ENCODE results near the gene ALDOB.

Gene ALDOB

GRCh38 chr9:101457003-101457402, 21.4 kb upstream of the ALDOB start:
- no peak for DNase-seq (ENCODE audit: extremely low read depth, insufficient read length)
- H3K36me3 ChIP-seq (ENCODE audit: control insufficient read depth, insufficient read depth, low read length): no peaks in the 10 kb centered on the region
- peak; percentile 18 for TF ChIP-seq CTCF (IDR thresholded peaks at IDR 0.05; ENCODE audit: insufficient read depth, low read length, poor library complexity, severe bottlenecking)
- H3K4me3 ChIP-seq (replicated peaks; ENCODE audit: low read depth, low read length): no peak overlapping the region
- no peaks in the 10 kb centered on the region for H3K27me3 ChIP-seq (replicated peaks; ENCODE audit: control insufficient read depth, insufficient read depth, low read length)

DNA sequence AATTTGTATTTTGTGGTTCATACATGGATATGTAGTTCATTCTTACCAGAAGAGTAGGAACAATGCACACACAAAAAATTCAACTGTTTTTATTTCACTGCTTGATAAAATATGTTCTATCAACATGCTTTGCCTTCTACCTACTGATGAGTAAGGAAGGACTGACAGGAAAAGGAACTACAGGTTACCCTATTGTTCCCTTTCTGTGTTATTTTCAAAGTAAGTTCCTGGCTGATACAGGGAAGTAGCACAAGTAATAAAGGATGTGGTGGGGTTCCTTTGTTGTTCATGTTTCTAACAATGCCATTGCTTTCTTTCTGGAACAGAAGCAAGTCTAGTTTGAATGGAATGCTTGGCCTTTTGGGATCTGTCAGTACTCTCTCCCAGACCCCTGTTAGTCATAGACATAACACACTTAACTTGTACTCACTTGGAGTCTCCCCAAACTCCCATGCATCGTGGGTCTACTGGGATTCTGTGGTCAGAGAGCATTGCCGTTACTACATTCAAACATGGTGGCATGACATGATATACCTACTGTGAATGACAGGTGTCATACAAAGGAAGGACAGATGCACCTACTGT, 20.2 kb upstream of the ALDOB start:
- no peak for DNase-seq (ENCODE audit: extremely low read depth, insufficient read length)
- Histone ChIP-seq H3K4me3 (replicated peaks; ENCODE audit: low read depth, low read length) (no peak overlapping the region), H3K27me3 (replicated peaks; ENCODE audit: control insufficient read depth, insufficient read depth, low read length) (no peaks in the 10 kb centered on the region), H3K36me3 (ENCODE audit: control insufficient read depth, insufficient read depth, low read length) (no peaks in the 10 kb centered on the region)
- no peak for TF ChIP-seq CTCF (IDR thresholded peaks at IDR 0.05; ENCODE audit: insufficient read depth, low read length, poor library complexity, severe bottlenecking)

- no peak overlapping the region for H3K4me3 ChIP-seq (replicated peaks; ENCODE audit: low read depth, low read length)
- DNase-seq (ENCODE audit: extremely low read depth, insufficient read length): no peak
- TF ChIP-seq CTCF (IDR thresholded peaks at IDR 0.05; ENCODE audit: insufficient read depth, low read length, poor library complexity, severe bottlenecking): no peak
- H3K36me3 ChIP-seq (ENCODE audit: control insufficient read depth, insufficient read depth, low read length): no peaks in the 10 kb centered on the region
- no peaks in the 10 kb centered on the region for H3K27me3 ChIP-seq (replicated peaks; ENCODE audit: control insufficient read depth, insufficient read depth, low read length)
Observed at GRCh38 chr9:101453776-101454570, 18.4 kb upstream of the ALDOB start.

DNA sequence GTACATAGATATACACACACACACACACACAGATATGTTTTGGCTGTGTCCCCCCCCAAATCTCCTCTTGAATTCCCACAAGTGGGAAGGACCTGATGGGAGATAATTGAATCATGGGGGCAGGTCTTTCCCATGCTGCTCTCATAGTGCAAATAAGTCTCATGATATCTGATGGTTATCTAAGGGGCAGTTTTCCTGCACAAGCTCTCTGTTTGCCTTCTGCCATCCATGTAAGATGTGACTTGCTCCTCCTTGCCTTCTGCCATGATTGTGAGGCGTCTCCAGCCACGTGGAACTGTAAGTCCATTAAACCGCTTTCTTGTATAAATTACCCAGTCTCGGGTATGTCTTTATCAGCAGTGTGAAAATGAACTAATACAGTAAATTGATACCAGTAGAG, 15.9 kb upstream of the ALDOB start:
- Histone ChIP-seq H3K27me3 (replicated peaks; ENCODE audit: control insufficient read depth, insufficient read depth, low read length) (no peaks in the 10 kb centered on the region), H3K4me3 (replicated peaks; ENCODE audit: low read depth, low read length) (no peak overlapping the region), H3K36me3 (ENCODE audit: control insufficient read depth, insufficient read depth, low read length) (no peaks in the 10 kb centered on the region)
- no peak for DNase-seq (ENCODE audit: extremely low read depth, insufficient read length)
- TF ChIP-seq CTCF (IDR thresholded peaks at IDR 0.05; ENCODE audit: insufficient read depth, low read length, poor library complexity, severe bottlenecking): no peak

DNA sequence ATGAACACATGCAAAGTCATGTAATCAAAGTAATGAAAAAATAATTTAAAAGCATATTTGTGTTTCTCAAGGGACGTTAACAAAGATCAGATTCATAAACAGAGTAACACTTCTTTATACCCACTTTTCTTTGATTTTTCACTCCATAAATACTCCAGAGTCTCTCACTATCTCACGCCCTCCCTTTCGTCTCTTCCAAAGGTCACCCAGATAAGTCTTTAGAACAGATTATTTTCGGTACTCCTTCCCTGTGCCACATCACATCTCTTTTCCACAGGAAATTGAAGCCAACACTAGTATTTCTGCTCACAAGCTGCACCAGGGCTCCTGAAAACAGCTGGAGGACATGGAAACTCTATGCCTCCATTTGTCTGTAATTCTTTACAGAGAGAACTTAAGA, 15.4 kb upstream of the ALDOB start:
- no peak overlapping the region for H3K4me3 ChIP-seq (replicated peaks; ENCODE audit: low read depth, low read length)
- TF ChIP-seq CTCF (IDR thresholded peaks at IDR 0.05; ENCODE audit: insufficient read depth, low read length, poor library complexity, severe bottlenecking): no peak
- no peak for DNase-seq (ENCODE audit: extremely low read depth, insufficient read length)

More for the DNA sequence above, 15.4 kb upstream of the ALDOB start:
- Histone ChIP-seq H3K36me3 (ENCODE audit: control insufficient read depth, insufficient read depth, low read length) (no peaks in the 10 kb centered on the region), H3K27me3 (replicated peaks; ENCODE audit: control insufficient read depth, insufficient read depth, low read length) (no peaks in the 10 kb centered on the region)

Data from GM06990 (cell line).